Measurements from ENCODE around the gene NOTCH2. TPM values are rescaled to one million over a fixed set of nuclear protein-coding genes. Genes with fewer than 3 reads are reported as not detected.

The NOTCH2 gene
- polyA plus RNA-seq, 3 donors, result 6.4 to 29.0 (median 15.4) TPM

GRCh38 chr1:119898530-119898929 lies 170.9 kb downstream of the NOTCH2 start:
- no peak overlapping the region for H3K27ac ChIP-seq (ENCODE audit: low read depth, low read length)
- 73 to 88% (median 86%) methylated on average over 2 of the region's 2 CpGs for WGBS, 3 donors

- 49 to 72% (median 54%) methylated on average over 24 of the region's 24 CpGs for WGBS, 3 donors
- no peak within 1 kb of the TSS for H3K27ac ChIP-seq (ENCODE audit: low read depth, low read length)
Measured at GRCh38 chr1:119896303-119896702, 173.2 kb downstream of the NOTCH2 start, which contains the start of gene ADAM30. TSS of gene ADAM30 (minus strand) at chr1:119896515. CDS start at chr1:119896336, 179 bp downstream.

- WGBS, 3 donors, result 67 to 87% (median 77%) methylated on average over 4 of the region's 4 CpGs
- H3K27ac ChIP-seq (ENCODE audit: low read depth, low read length), result no peak overlapping the region
Measured at GRCh38 chr1:119895102-119895501, 174.4 kb downstream of the NOTCH2 start.

GRCh38 chr1:119893827-119894700 lies 175.4 kb downstream of the NOTCH2 start:
- 48 to 54% (median 50%) methylated on average over 10 of the region's 10 CpGs for WGBS, 3 donors
- H3K27ac ChIP-seq (ENCODE audit: low read depth, low read length), result no peak overlapping the region

GRCh38 chr1:119893238-119893791 lies 176.1 kb downstream of the NOTCH2 start:
- H3K27ac ChIP-seq (ENCODE audit: low read depth, low read length), result no peak overlapping the region
- 31 to 86% (median 83%) methylated on average over 6 of the region's 6 CpGs for WGBS, 3 donors

- WGBS, 3 donors, result 77 to 95% (median 85%) methylated on average over 1 of the region's 1 CpG
- H3K27ac ChIP-seq (ENCODE audit: low read depth, low read length), result no peak overlapping the region
Measured at GRCh38 chr1:119891386-119891785, 178.1 kb downstream of the NOTCH2 start.

- no peak overlapping the region for H3K27ac ChIP-seq (ENCODE audit: low read depth, low read length)
Measured at GRCh38 chr1:119888476-119888875, 181.0 kb downstream of the NOTCH2 start.

GRCh38 chr1:119887427-119887826 lies 182.0 kb downstream of the NOTCH2 start:
- H3K27ac ChIP-seq (ENCODE audit: low read depth, low read length), result no peak overlapping the region

- 49 to 64% (median 59%) methylated on average over 11 of the region's 11 CpGs for WGBS, 3 donors
Measured at GRCh38 chr1:119885903-119886783, 183.3 kb downstream of the NOTCH2 start.

GRCh38 chr1:119884711-119885110 lies 184.8 kb downstream of the NOTCH2 start:
- 13 to 41% (median 16%) methylated on average over 2 of the region's 2 CpGs for WGBS, 3 donors
- H3K27ac ChIP-seq (ENCODE audit: low read depth, low read length), result no peak overlapping the region

More at GRCh38 chr1:119885903-119886783, 183.3 kb downstream of the NOTCH2 start:
- H3K27ac ChIP-seq (ENCODE audit: low read depth, low read length), result no peak overlapping the region

- WGBS, 3 donors, result 87 to 96% (median 89%) methylated on average over 3 of the region's 3 CpGs
Measured at GRCh38 chr1:119883826-119884225, 185.6 kb downstream of the NOTCH2 start.

GRCh38 chr1:119882132-119883049 lies 187.1 kb downstream of the NOTCH2 start:
- H3K27ac ChIP-seq (ENCODE audit: low read depth, low read length), result no peak overlapping the region
- WGBS, 3 donors, result 58 to 76% (median 62%) methylated on average over 5 of the region's 5 CpGs

More at GRCh38 chr1:119883826-119884225, 185.6 kb downstream of the NOTCH2 start:
- H3K27ac ChIP-seq (ENCODE audit: low read depth, low read length), result no peak overlapping the region

- WGBS, 3 donors, result 81 to 89% (median 88%) methylated on average over 12 of the region's 12 CpGs
Measured at GRCh38 chr1:119879510-119880434, 189.7 kb downstream of the NOTCH2 start.

GRCh38 chr1:119878171-119878570 lies 191.3 kb downstream of the NOTCH2 start:
- H3K27ac ChIP-seq (ENCODE audit: low read depth, low read length), result no peak overlapping the region

More at GRCh38 chr1:119879510-119880434, 189.7 kb downstream of the NOTCH2 start:
- no peak overlapping the region for H3K27ac ChIP-seq (ENCODE audit: low read depth, low read length)

- 71 to 80% (median 73%) methylated on average over 2 of the region's 2 CpGs for WGBS, 3 donors
- no peak overlapping the region for H3K27ac ChIP-seq (ENCODE audit: low read depth, low read length)
Measured at GRCh38 chr1:119874186-119874585, 195.3 kb downstream of the NOTCH2 start.

GRCh38 chr1:119873135-119874015 lies 196.1 kb downstream of the NOTCH2 start:
- H3K27ac ChIP-seq (ENCODE audit: low read depth, low read length), result no peak overlapping the region
- WGBS, 3 donors, result 65 to 69% (median 67%) methylated on average over 4 of the region's 4 CpGs

All from adipose tissue (tissue), 3 donors.